HEK293 (cell line): ENCODE data around the gene PRKAG3.

Source experiments
- OVOL3 ChIP-seq: fragments of 450-650 bp; formaldehyde crosslinking; IDR thresholded peaks from 2 replicates; pipeline ENCODE4 v1.5.1; 2016; ENCODE audit warnings: missing biosample characterization, missing genetic modification characterization
- YY1 ChIP-seq: fragments of 450-650 bp; formaldehyde crosslinking; IDR thresholded peaks from 2 replicates; pipeline ENCODE4 v1.5.1; 2018; ENCODE audit warnings: missing biosample characterization, missing genetic modification characterization
- ZNF132 ChIP-seq: fragments of 450-650 bp; formaldehyde crosslinking; IDR thresholded peaks from 2 replicates; pipeline ENCODE4 v1.5.1; 2017; ENCODE audit warnings: missing biosample characterization, missing genetic modification characterization, borderline replicate concordance
- ZNF274 ChIP-seq, 2 experiments: fragments of 200-500 bp in 1 of 2; fragments of 450-650 bp in 1 of 2; sonication (Bioruptor generic) in 1 of 2; formaldehyde crosslinking in 1 of 2; IDR thresholded peaks; 2 replicates each; pipeline versions ENCODE4 v1.5.1 to v1.6.1; 2014 to 2016; ENCODE audit warnings: borderline replicate concordance in 1 of 2, inconsistent platforms in 1 of 2, low read length in 1 of 2, missing biosample characterization in 1 of 2, missing genetic modification characterization in 1 of 2
- ZNF677 ChIP-seq: fragments of 450-650 bp; IDR thresholded peaks from 2 replicates; pipeline ENCODE4 v1.5.0; 2018; ENCODE audit warnings: missing biosample characterization, mild to moderate bottlenecking, missing genetic modification characterization, moderate library complexity
- TF ChIP-seq, protein P1 (sequence below): fragments of 450-650 bp; formaldehyde crosslinking; IDR thresholded peaks from 2 replicates; pipeline ENCODE4 v1.5.1; 2016; ENCODE audit warnings: missing biosample characterization, missing genetic modification characterization
- TF ChIP-seq, protein P2 (sequence below): fragments of 450-650 bp; formaldehyde crosslinking; IDR thresholded peaks from 2 replicates; pipeline ENCODE4 v1.5.1; 2016; ENCODE audit warnings: missing biosample characterization, missing genetic modification characterization, low read depth

DNA sequence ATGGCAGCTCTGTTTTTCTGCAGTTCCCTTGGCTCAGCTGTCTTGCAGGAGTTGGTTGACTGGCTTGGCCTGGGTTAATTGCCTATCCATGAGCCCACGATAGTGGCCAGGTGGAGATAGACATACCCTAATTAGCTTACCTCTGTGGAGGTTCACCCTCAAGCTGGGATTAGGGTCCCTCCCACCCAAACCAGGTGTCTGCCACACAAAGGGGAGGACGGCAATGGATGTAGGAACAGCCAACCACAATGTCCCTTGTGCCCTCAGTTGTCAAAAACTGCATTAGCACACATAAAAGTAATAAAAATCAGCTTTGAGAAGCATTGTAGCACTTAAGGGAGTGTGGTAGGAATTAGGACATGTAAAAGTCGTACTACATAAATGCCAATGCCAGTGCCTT is 45.5 kb downstream of the PRKAG3 start:
- TF ChIP-seq OVOL3, result no peak
- TF ChIP-seq, protein P1, sequence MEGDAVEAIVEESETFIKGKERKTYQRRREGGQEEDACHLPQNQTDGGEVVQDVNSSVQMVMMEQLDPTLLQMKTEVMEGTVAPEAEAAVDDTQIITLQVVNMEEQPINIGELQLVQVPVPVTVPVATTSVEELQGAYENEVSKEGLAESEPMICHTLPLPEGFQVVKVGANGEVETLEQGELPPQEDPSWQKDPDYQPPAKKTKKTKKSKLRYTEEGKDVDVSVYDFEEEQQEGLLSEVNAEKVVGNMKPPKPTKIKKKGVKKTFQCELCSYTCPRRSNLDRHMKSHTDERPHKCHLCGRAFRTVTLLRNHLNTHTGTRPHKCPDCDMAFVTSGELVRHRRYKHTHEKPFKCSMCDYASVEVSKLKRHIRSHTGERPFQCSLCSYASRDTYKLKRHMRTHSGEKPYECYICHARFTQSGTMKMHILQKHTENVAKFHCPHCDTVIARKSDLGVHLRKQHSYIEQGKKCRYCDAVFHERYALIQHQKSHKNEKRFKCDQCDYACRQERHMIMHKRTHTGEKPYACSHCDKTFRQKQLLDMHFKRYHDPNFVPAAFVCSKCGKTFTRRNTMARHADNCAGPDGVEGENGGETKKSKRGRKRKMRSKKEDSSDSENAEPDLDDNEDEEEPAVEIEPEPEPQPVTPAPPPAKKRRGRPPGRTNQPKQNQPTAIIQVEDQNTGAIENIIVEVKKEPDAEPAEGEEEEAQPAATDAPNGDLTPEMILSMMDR, result no peak
- no peak for TF ChIP-seq YY1 (tag by site-specific recombination)
- TF ChIP-seq, protein P2, sequence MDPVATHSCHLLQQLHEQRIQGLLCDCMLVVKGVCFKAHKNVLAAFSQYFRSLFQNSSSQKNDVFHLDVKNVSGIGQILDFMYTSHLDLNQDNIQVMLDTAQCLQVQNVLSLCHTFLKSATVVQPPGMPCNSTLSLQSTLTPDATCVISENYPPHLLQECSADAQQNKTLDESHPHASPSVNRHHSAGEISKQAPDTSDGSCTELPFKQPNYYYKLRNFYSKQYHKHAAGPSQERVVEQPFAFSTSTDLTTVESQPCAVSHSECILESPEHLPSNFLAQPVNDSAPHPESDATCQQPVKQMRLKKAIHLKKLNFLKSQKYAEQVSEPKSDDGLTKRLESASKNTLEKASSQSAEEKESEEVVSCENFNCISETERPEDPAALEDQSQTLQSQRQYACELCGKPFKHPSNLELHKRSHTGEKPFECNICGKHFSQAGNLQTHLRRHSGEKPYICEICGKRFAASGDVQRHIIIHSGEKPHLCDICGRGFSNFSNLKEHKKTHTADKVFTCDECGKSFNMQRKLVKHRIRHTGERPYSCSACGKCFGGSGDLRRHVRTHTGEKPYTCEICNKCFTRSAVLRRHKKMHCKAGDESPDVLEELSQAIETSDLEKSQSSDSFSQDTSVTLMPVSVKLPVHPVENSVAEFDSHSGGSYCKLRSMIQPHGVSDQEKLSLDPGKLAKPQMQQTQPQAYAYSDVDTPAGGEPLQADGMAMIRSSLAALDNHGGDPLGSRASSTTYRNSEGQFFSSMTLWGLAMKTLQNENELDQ (tag by site-specific recombination), result no peak
- TF ChIP-seq ZNF132 (tag by site-specific recombination), result no peak
- TF ChIP-seq ZNF677 (tag by site-specific recombination), result no peak
- TF ChIP-seq ZNF274 (IDR thresholded peaks at IDR 0.05; ENCODE audit: low read length), result no peak
- TF ChIP-seq ZNF274 (tag by site-specific recombination; IDR thresholded peaks at IDR 0.05; ENCODE audit: borderline replicate concordance), result no peak
